Activated naive CD4-positive, alpha-beta T cell (primary cell): ENCODE measurements around the gene OVCH1.

ENCODE experiments used
- DNase-seq, 4 experiments: peaks; one replicate each; lab custom pipeline; 2025; lab: John Stamatoyannopoulos, UW

Gene OVCH1

GRCh38 chr12:29497588-29497987 lies at the start of gene OVCH1:
Gene OVCH1, minus strand, starts transcription at chr12:29497686. Its CDS starts 0 bp downstream, at chr12:29497686.
- no peak for DNase-seq

- DNase-seq, result no peak
Measured at GRCh38 chr12:29547151-29547632, 49.7 kb upstream of the OVCH1 start.

- no peak for DNase-seq
Measured at GRCh38 chr12:29546000-29546399, 48.5 kb upstream of the OVCH1 start.

GRCh38 chr12:29545102-29545467 lies 47.6 kb upstream of the OVCH1 start:
- DNase-seq, result no peak

- no peak for DNase-seq
Measured at GRCh38 chr12:29544428-29545101, 47.1 kb upstream of the OVCH1 start.

- no peak for DNase-seq
Measured at GRCh38 chr12:29543036-29543435, 45.5 kb upstream of the OVCH1 start.

- DNase-seq, result no peak
Measured at GRCh38 chr12:29537298-29537697, 39.8 kb upstream of the OVCH1 start.

- DNase-seq, result no peak
Measured at GRCh38 chr12:29534935-29535334, 37.4 kb upstream of the OVCH1 start.

GRCh38 chr12:29533815-29534489 lies 36.5 kb upstream of the OVCH1 start:
- no peak for DNase-seq

GRCh38 chr12:29531471-29531870 lies 34.0 kb upstream of the OVCH1 start:
- DNase-seq, result no peak

- DNase-seq, result no peak
Measured at GRCh38 chr12:29530436-29530835, 33.0 kb upstream of the OVCH1 start.

GRCh38 chr12:29528161-29528560 lies 30.7 kb upstream of the OVCH1 start:
- no peak for DNase-seq

- DNase-seq, result no peak
Measured at GRCh38 chr12:29521951-29522350, 24.5 kb upstream of the OVCH1 start.

GRCh38 chr12:29519585-29520182 lies 22.2 kb upstream of the OVCH1 start:
- no peak for DNase-seq

GRCh38 chr12:29518407-29518806 lies 20.9 kb upstream of the OVCH1 start:
- DNase-seq, result no peak

- DNase-seq, result no peak
Measured at GRCh38 chr12:29517264-29517663, 19.8 kb upstream of the OVCH1 start.

- DNase-seq, result no peak
Measured at GRCh38 chr12:29516431-29516875, 19.0 kb upstream of the OVCH1 start.

- DNase-seq, result no peak
Measured at GRCh38 chr12:29510591-29511185, 13.2 kb upstream of the OVCH1 start.

- DNase-seq, result no peak
Measured at GRCh38 chr12:29509503-29509902, 12.0 kb upstream of the OVCH1 start.

GRCh38 chr12:29508949-29509348 lies 11.5 kb upstream of the OVCH1 start:
- no peak for DNase-seq

- no peak for DNase-seq
Measured at GRCh38 chr12:29505122-29505521, 7.6 kb upstream of the OVCH1 start.

- DNase-seq, result no peak
Measured at GRCh38 chr12:29503283-29503682, 5.8 kb upstream of the OVCH1 start.

- DNase-seq, result no peak
Measured at GRCh38 chr12:29499235-29499634, 1.7 kb upstream of the OVCH1 start.
